HepG2 (cell line): ENCODE measurements around the gene MAP2K3. TPM values are rescaled to one million over a fixed set of nuclear protein-coding genes. Genes with fewer than 3 reads are reported as not detected.

Experiments
- ATAC-seq: fragments of 200-7000 bp; cut with Tn5 transposase; 3 replicates; pipeline ENCODE4 v1.9.1; 2020; ENCODE audit warnings: mild to moderate bottlenecking, moderate library complexity
- BruUV-seq: library from RNA; stranded (reverse); fragments of 400-500 nt; replicated peaks from 2 replicates; lab custom pipeline; 2021; lab: Mats Ljungman, UMichigan
- CTCF ChIA-PET: fragments of 300-600 bp; formaldehyde crosslinking; extraction: SDS; loops from one replicate; lab custom pipeline; 2021; ENCODE audit warnings: low total read pairs, inconsistent platforms, low intra/inter-chr PET ratio; lab: Yijun Ruan, JAX
- POLR2A ChIA-PET: fragments of 350-600 bp; sonication (Branson Sonifier 250); formaldehyde crosslinking; loops from one replicate; lab custom pipeline; 2020; ENCODE audit warnings: antibody characterized with exemption, inconsistent platforms; lab: Yijun Ruan, JAX
- DNase-seq: peaks from one replicate; pipeline ENCODE4 v3.0.0-alpha.2; 2015; ENCODE audit warnings: low spot score
- FAIRE-seq: peaks from 3 replicates; lab custom pipeline; 2011; peaks lifted over from hg19 to GRCh38; lab: Jason Lieb, UNC
- H2AFZ ChIP-seq: one replicate; pipeline ENCODE4 v1.6.1; 2011; ENCODE audit warnings: low read length, inconsistent platforms
- H3K27ac ChIP-seq: fragments of 300-600 bp; 3 replicates; pipeline ENCODE4 v1.8.0; 2011; ENCODE audit warnings: mixed run types, mild to moderate bottlenecking, mixed read lengths, low read length, inconsistent platforms; ENCODE audit not compliant: insufficient read depth; ENCODE audit errors: extremely low read length
- H3K27me3 ChIP-seq, 2 experiments: fragments of 200-600 bp in 1 of 2; 2 replicates in 1 of 2; 3 replicates in 1 of 2; pipeline versions ENCODE4 v1.6.0 to v1.8.0; 2011; ENCODE audit warnings: low read length in 2 of 2, mild to moderate bottlenecking in 2 of 2, moderate library complexity in 2 of 2, inconsistent platforms in 1 of 2; ENCODE audit not compliant: insufficient read depth in 2 of 2, control insufficient read depth in 1 of 2
- H3K36me3 ChIP-seq, 2 experiments: fragments of 200-600 bp in 1 of 2; replicated peaks in 1 of 2; 2 replicates in 1 of 2; 3 replicates in 1 of 2; pipeline versions ENCODE4 v1.5.1 to v1.8.0; 2011; ENCODE audit warnings: low read length in 2 of 2, inconsistent platforms in 1 of 2; ENCODE audit not compliant: insufficient read depth in 2 of 2, control insufficient read depth in 1 of 2
- H3K4me1 ChIP-seq: 2 replicates; pipeline ENCODE4 v1.5.1; 2012; ENCODE audit warnings: low read length, inconsistent platforms; ENCODE audit not compliant: insufficient read depth
- H3K4me2 ChIP-seq: 2 replicates; pipeline ENCODE4 v1.6.0; 2011; ENCODE audit warnings: low read depth, low read length, inconsistent platforms
- H3K4me3 ChIP-seq, 3 experiments: fragments of 200-600 bp in 1 of 3; sonication (generic), shearing (Covaris generic) in 1 of 3; replicated peaks in 1 of 3; 2 replicates each; pipeline ENCODE4 v1.5.1; 2011 to 2016; ENCODE audit warnings: low read length in 3 of 3, inconsistent platforms in 2 of 3, low read depth in 2 of 3, mild to moderate bottlenecking in 2 of 3, control low read depth in 1 of 3, mixed read lengths in 1 of 3; ENCODE audit not compliant: insufficient read depth in 1 of 3
- H3K79me2 ChIP-seq: one replicate; pipeline ENCODE4 v1.6.1; 2011; ENCODE audit warnings: low read length, inconsistent platforms; ENCODE audit not compliant: insufficient read depth
- H3K9ac ChIP-seq: 2 replicates; pipeline ENCODE4 v1.6.0; 2011; ENCODE audit warnings: mild to moderate bottlenecking, low read depth, low read length, inconsistent platforms; ENCODE audit not compliant: insufficient read depth
- H3K9me3 ChIP-seq: 2 replicates; pipeline ENCODE4 v1.5.1; 2012; ENCODE audit warnings: mild to moderate bottlenecking, low read length
- H4K20me1 ChIP-seq: 2 replicates; pipeline ENCODE4 v1.6.0; 2011; ENCODE audit warnings: inconsistent platforms, mild to moderate bottlenecking, low read length, moderate library complexity; ENCODE audit not compliant: insufficient read depth
- ATF6 ChIP-seq: sonication (generic); formaldehyde crosslinking; conservative IDR thresholded peaks from 2 replicates; pipeline ENCODE4 v1.4.0; 2020; ENCODE audit warnings: missing genetic modification reagents
- CREB1 ChIP-seq, 2 experiments: fragments of 450-650 bp in 1 of 2; IDR thresholded peaks; 2 replicates each; pipeline ENCODE4 v1.6.1; 2016 to 2017; ENCODE audit warnings: control low read depth in 1 of 2, mild to moderate bottlenecking in 1 of 2, missing compliant biosample characterization in 1 of 2, missing genetic modification characterization in 1 of 2
- JARID2 ChIP-seq: sonication (generic); formaldehyde crosslinking; IDR thresholded peaks from 2 replicates; pipeline ENCODE4 v1.8.1; 2023; ENCODE audit warnings: missing genetic modification reagents, inconsistent platforms; ENCODE audit not compliant: insufficient replicate concordance
- MAF1 ChIP-seq: sonication (generic); formaldehyde crosslinking; IDR thresholded peaks from 2 replicates; pipeline ENCODE4 v1.5.0; 2020; ENCODE audit warnings: missing genetic modification reagents, borderline replicate concordance
- NR2F1 ChIP-seq, 2 experiments: fragments of 450-650 bp in 1 of 2; formaldehyde crosslinking in 1 of 2; IDR thresholded peaks; 2 replicates each; pipeline versions ENCODE4 v1.5.0 to v1.6.1; 2016 to 2020; ENCODE audit warnings: mild to moderate bottlenecking in 1 of 2, missing compliant biosample characterization in 1 of 2, missing genetic modification reagents in 1 of 2, moderate library complexity in 1 of 2
- SRSF1 ChIP-seq: fragments of 200-400 bp; formaldehyde crosslinking; optimal IDR thresholded peaks from 2 replicates; pipeline ENCODE3; 2017; ENCODE audit warnings: mild to moderate bottlenecking, low read depth, low read length, moderate library complexity
- ZNF142 ChIP-seq: sonication (generic); formaldehyde crosslinking; IDR thresholded peaks from 2 replicates; pipeline ENCODE4 v1.4.0; 2020; ENCODE audit warnings: missing genetic modification reagents
- ZNF263 ChIP-seq: sonication (generic); formaldehyde crosslinking; IDR thresholded peaks from 2 replicates; pipeline ENCODE4 v1.4.0; 2020; ENCODE audit warnings: missing genetic modification reagents
- ZNF547 ChIP-seq: sonication (generic); formaldehyde crosslinking; IDR thresholded peaks from 2 replicates; pipeline ENCODE4 v1.5.1; 2020; ENCODE audit warnings: mild to moderate bottlenecking, missing genetic modification reagents
- ZNF629 ChIP-seq: sonication (generic); formaldehyde crosslinking; conservative IDR thresholded peaks from 2 replicates; pipeline ENCODE4 v1.5.0; 2020; ENCODE audit warnings: missing genetic modification reagents
- ZNF704 ChIP-seq: sonication (generic); formaldehyde crosslinking; IDR thresholded peaks from 2 replicates; pipeline ENCODE4 v1.8.1; 2023; ENCODE audit warnings: mild to moderate bottlenecking, inconsistent platforms, moderate library complexity, missing genetic modification reagents, borderline replicate concordance
- ZNF850 ChIP-seq: sonication (generic); formaldehyde crosslinking; conservative IDR thresholded peaks from 2 replicates; pipeline ENCODE4 v1.9.0; 2021; ENCODE audit warnings: mild to moderate bottlenecking, missing genetic modification reagents
- WGBS: methylation state at CpG from one replicate; pipeline ENCODE4 v1.1.6; 2017; ENCODE audit warnings: low lambda C conversion rate; 5-methylcytosine and 5-hydroxymethylcytosine counted together
- in situ Hi-C: cut with HindIII; loops from 2 replicates; pipeline ENCODE4 v1.10.0; 2017; ENCODE audit warnings: low pct_unique_long_range_greater_than_20kb; ENCODE audit not compliant: extremely low pct_ligation_motif_present
- intact Hi-C: fragments of 100-400 bp; cut with micrococcal nuclease; formaldehyde crosslinking; loops from one replicate; pipeline ENCODE4 v1.10.0; 2022; ENCODE audit not compliant: unreplicated experiment
- polyA plus RNA-seq, 8 experiments: library from polyadenylated mRNA; depleted of rRNA in 3 of 8; stranded (reverse) in 7 of 8; unstranded in 1 of 8; fragments of >200 nt; fragmentation: Illumina TruSeq in 4 of 8; extraction: Trizol in 4 of 8; gene quantifications; 2 replicates each; pipeline versions ENCODE4 v1.2.1 to v1.2.3, GENCODE V29; 2011 to 2016; ENCODE audit warnings: low read depth in 4 of 8, missing spikeins in 1 of 8, mixed read lengths in 1 of 8; ENCODE audit not compliant: insufficient read depth in 1 of 8
- total RNA-seq, 5 experiments: library from RNA; depleted of rRNA; stranded (reverse); fragments of >200 nt; fragmentation: Illumina TruSeq; extraction: Trizol; gene quantifications; 2 replicates each; pipeline ENCODE4 v1.2.3, GENCODE V29; 2016; ENCODE audit warnings: low read depth in 1 of 5

The MAP2K3 gene
- total and polyA plus RNA-seq, 2 of the 13 experiments (the other 11 are each of a cell fraction or from before 2014, with no cell fraction given) = 20.5 to 27.4 TPM

- peak overlapping the region; percentile 93 for H3K4me2 ChIP-seq
- H3K79me2 ChIP-seq = peaks cover 66% of the 10 kb centered on the region
- peaks cover 2 to 13% of the 10 kb centered on the region in 2 experiments; a peak in 4 of 5 replicates for H3K27me3 ChIP-seq
- no peak overlapping the region for H2AFZ ChIP-seq
- TSS peak; percentile 60 for BruUV-seq
- peak overlapping the region; percentile 90 for H3K9ac ChIP-seq
- H4K20me1 ChIP-seq = peaks cover 20% of the 10 kb centered on the region
- ATAC-seq (no peak; the same call in 2 of the 3 replicates), DNase-seq (peak; percentile 33), FAIRE-seq (no peak)
- in situ Hi-C loops = loop anchor here (10.0 kb wide), 2 partner anchors 162 to 168 kb away; partner anchors contain the start of gene DHRS7B
- H3K27ac ChIP-seq = peak overlapping the region; percentile 90
- intact Hi-C loops = loop anchor here (5.0 to 10.0 kb wide), 2 partner anchors 35 to 242 kb away; partner anchors contain the start of genes NATD1 and USP22
- ChIA-PET POLR2A (interaction anchor here (0.6 to 4.1 kb wide), 11 partner anchors 12 to 265 kb away, joined by 3 to 56 read pairs (median 4); partner anchors contain the start of genes TMEM11 and USP22), CTCF (no interaction called here)
- peaks cover 42% of the 10 kb centered on the region for H3K4me1 ChIP-seq
- 29% methylated on average over 6 of the region's 9 CpGs for WGBS
- peak overlapping the region; percentile 55 to 95 (median 82) for H3K4me3 ChIP-seq
- no peaks in the 10 kb centered on the region for H3K9me3 ChIP-seq
- H3K36me3 ChIP-seq = peaks cover 5 to 6% of the 10 kb centered on the region in 2 experiments
- no peak for TF ChIP-seq ZNF850 (CRISPR knock-in tag)
- TF ChIP-seq ATF6 (CRISPR knock-in tag) = no peak
- peak; percentile 57; the same call in 1 of the 2 replicates for TF ChIP-seq ZNF263 (CRISPR knock-in tag)
- peak; percentile 22 for TF ChIP-seq SRSF1
- TF ChIP-seq ZNF704 = 0 out of 2 replicates have a peak, but pooled peaks have one; percentile 55
- TF ChIP-seq ZNF629 (CRISPR knock-in tag) = peak; percentile 51; the same call in 1 of the 2 replicates
- TF ChIP-seq ZNF547 (CRISPR knock-in tag) = 0 out of 2 replicates have a peak, but pooled peaks have one; percentile 12
- TF ChIP-seq NR2F1 (CRISPR knock-in tag; IDR thresholded peaks at IDR 0.05) = 0 out of 4 replicates have a peak, but pooled peaks have one; percentile 29 to 36
- TF ChIP-seq ZNF142 (CRISPR knock-in tag) = 0 out of 2 replicates have a peak, but pooled peaks have one; percentile 23
- peak; percentile 14 for TF ChIP-seq JARID2 (CRISPR knock-in tag)
- peak; percentile 64; the same call in 1 of the 2 replicates for TF ChIP-seq MAF1 (CRISPR knock-in tag)
- TF ChIP-seq CREB1 (IDR thresholded peaks at IDR 0.05) = no peak
- no peak for TF ChIP-seq CREB1 (CRISPR knock-in tag; IDR thresholded peaks at IDR 0.05)
Measured at GRCh38 chr17:21286909-21287702, 2.6 kb downstream of the MAP2K3 start.
